Middle frontal gyrus (tissue), 1 donor: ENCODE measurements around the gene NEDD4L.
"Not testable (repeated sequence)": the region's sequence is repeated elsewhere in the genome, so short reads cannot be mapped to it uniquely, and the experiment has no call there.

ENCODE experiments used
- DNase-seq: peaks from one replicate; pipeline ENCODE4 v3.0.0-alpha.2; 2015; ENCODE audit warnings: low spot score; ENCODE audit errors: extremely low spot score

The NEDD4L gene

DNA sequence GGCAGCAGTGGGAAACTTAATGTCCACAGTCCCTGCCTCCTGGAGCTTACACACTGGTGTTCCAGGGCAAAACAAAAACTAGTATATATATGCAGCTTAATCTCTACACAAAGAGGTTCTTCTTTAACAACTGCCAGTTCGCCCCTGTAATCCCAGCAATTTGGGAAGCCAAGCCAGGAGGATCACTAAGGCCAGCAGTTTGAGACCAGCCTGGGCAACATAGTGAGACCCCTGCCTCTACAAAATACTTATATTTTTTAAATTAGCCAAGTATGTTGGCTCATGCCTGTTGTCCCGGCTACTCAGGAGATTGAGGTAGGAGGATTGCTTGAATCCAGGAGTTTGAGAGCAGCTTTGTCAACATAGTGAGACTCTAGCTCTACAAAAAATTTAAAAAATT is 17.2 kb upstream of the NEDD4L start:
- no peak for DNase-seq

DNA sequence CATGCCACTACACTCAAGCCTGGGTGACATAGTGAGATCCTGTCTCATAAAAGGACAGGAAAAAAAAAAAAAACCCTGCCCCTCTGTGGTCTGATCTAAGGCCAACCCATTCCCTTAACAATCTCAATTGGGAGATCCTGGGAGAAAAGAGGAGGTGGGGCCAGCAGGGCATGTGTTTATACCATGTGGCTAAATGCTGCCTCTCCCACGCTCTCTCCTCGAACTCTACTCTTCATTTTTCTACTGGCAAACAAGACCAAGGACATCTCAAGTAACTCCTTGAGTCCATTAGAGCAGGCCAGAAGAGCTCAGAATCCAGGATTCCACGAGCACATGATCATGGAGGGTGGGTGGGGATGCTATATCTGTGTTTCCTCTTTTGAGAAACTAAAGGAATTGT is 16.7 kb upstream of the NEDD4L start:
- no peak for DNase-seq

- no peak for DNase-seq
Measured at GRCh38 chr18:58028109-58028784, 15.8 kb upstream of the NEDD4L start.

DNA sequence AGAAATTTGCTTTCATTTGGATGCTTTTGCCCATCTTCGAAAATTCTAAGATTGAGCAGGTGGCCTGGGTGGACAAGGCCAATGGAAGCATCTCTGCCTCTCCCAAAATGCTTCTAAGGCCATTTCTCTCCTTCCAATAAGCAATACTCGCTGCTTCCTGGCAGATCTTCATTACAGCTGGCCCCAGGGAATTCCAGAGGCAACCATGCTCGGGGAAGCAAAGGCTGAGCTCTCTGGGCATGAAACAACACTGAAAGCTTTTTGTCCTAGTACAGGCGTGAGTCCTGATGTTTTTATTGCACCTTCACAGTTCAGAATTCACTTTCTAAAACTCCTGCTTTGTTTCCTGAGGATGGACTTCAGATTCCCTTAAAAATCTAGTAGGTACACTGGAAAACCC is 11.8 kb upstream of the NEDD4L start:
- no peak for DNase-seq

DNA sequence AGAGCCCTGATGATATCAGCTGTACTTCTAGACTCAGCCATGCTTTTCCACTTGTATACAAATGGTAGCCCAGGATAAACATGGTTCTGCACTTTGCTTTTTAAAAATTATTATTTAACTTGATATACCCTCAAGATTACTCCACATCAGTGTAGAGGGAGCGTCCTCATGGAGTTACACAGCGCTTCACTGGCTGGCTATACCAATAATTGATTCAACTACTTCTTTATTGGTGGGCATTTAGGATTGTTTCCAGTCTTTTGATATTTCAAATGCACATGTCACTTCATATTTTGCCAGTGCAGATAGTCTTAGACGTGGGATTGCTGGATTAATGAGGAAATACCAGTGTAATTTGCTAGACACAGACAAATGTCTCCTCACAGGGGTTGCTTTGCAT is 10.8 kb upstream of the NEDD4L start:
- no peak for DNase-seq

- DNase-seq: no peak
Measured at GRCh38 chr18:58034370-58034769, 9.7 kb upstream of the NEDD4L start.

DNA sequence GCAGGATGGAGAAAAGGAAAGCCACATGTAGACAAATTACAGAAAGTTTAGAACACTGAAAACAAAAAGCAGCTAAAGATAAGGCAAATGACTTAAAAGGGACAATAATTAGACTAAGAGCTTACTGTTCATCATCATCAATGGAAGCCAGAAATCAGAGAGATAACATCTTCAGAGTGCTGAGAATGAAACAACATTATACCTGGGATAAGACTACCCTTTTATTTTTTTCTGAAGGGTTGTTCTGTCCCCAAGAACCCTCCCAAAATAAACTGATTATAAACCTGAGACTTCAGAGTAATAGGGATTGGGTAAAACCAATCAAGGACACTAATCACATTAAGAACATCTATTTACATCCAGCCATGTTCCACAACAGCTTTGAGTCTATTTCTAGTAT is 6.9 kb upstream of the NEDD4L start:
- DNase-seq: no peak

DNA sequence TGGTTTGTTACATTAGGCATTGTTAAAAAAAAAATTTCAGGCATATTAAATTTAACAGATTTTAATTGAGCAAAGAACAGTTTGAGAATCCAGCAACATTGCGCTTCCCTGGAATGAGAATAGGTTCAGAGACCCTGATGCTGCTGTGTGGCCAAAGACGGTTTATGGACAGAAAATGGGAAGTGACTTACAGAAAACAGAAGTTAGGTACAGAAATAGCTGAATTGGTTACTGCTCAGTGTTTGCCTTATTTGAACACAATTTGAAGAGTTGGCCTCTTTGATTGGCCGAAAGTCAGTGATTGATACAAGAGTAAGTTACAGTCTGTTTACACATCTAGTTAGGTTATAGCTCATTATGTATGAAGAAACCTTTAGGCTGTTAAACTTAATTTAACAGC is 6.0 kb upstream of the NEDD4L start:
- DNase-seq: no peak

GRCh38 chr18:58041633-58042032 is 2.4 kb upstream of the NEDD4L start:
- DNase-seq: no peak

GRCh38 chr18:58042826-58043490 is 1.1 kb upstream of the NEDD4L start:
- DNase-seq: no peak

GRCh38 chr18:58044370-58045241 is 580 bp downstream of the NEDD4L start:
- no peak for DNase-seq

- DNase-seq: no peak
Measured at GRCh38 chr18:58045242-58046092, 1.4 kb downstream of the NEDD4L start.

DNA sequence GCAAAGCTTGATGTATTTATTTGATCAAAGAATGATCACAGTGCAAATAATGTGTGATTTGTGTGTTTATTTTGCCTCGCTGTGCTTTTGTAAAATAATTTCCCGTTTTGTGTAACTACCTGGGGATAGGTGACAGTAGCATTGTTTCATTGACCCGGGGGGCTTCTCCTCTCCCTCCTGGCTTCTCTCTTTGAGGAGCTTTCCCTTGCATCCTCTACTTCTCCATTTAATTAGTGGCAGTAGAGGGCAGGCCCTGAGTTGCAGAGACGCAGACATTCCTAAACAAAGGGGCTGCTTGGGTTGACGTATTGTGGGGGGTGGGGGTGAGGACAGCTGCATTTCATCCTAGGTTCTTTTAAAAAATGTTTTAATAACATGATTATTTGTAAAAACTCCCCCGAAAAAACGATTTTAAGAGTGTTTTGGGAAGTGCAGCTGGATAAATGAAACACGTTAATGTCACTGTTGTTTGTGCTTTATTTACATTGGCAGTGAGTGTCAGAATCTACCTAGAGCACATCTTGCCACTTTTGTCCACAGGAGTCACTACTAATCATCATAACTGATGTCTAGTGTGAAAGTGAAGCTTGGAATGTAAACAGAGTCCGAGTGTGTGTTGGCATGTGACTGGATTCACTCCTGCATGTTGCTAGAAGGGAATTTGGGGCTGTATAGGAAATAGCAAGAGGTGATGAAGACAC is 2.2 kb downstream of the NEDD4L start:
- DNase-seq: no peak

- no peak for DNase-seq
Measured at GRCh38 chr18:58046794-58047555, 2.9 kb downstream of the NEDD4L start.

- DNase-seq: no peak
Measured at GRCh38 chr18:58047556-58047882, 3.5 kb downstream of the NEDD4L start.

DNA sequence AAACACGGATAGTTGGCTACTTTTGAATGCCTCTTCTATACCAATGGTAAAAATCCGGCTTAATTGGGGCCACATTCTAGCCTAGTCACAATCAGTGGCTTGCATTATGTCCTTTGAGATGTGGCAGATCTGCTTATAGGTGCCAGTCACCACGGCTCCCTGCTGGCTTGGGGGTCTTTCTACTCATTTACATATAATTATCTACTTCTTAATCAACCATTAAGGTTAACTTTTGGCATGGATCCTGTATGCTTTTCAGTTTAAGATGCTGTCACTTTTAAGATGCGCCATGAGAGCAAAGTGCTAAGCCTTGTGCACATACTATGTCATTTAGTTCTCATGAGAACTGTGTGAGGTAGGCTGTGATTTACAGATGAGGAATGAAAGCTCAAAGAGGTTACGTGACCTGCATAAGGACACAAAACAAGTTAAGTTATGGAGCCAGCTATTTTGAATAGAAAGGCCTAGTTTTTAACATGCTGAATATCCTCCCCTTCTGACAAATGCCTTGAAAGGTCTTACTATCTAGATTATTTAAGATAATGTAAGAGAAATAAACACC is 4.1 kb downstream of the NEDD4L start:
- DNase-seq: no peak

GRCh38 chr18:58049000-58049688 is 5.1 kb downstream of the NEDD4L start:
- no peak for DNase-seq

DNA sequence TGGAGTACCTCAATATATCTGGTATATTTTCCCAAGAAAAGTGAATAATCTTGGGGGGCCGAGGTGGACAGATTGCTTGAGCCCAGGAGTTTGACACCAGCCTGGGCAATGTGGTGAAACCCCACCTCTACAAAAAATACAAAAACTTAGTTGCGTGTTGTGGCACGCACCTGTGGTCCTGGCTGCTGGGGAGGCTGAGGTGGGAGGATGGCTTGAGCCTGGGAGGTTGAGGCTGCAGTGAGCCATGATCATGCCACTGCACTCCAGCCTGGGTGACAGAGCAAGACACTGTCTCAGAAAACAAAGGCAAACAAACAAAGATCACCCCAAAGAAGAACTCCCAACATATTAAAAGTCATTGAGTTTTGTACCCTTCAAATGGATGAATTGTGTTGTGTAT is 6.9 kb downstream of the NEDD4L start:
- DNase-seq: not testable (repeated sequence)

DNA sequence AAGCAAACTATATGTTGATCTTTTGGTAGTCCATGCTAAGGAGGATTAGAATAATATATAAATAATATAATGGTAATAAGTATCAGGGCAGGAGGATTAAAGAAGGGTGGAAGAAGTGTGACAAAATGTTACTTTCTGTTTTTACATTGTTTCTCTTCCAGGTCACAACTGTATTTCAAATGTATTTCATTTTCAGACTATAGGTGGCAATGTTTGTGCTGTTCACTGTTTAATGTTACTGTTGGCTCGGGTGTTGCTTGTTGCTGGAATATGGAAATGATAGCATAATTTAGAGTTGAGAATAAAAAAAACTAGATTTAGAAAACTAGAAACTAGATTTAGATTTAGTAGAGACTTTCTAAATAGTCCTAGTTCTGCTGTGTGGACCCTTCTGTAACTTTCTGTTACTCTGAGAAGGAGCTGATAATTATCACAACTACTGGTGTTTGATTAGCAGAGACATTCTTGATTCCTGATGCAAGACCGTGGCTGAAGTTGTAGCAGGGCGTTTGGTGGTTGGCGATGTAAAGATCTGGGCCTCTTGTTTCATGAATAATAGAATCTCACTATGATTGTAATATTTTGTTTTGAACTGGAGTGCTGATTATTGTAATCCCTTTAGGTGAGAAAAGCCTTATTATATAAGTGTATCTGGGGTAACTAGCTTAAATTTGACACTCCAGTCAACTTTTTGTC is 7.9 kb downstream of the NEDD4L start:
- no peak for DNase-seq
